ENCODE results near the gene APOL2.

DNA sequence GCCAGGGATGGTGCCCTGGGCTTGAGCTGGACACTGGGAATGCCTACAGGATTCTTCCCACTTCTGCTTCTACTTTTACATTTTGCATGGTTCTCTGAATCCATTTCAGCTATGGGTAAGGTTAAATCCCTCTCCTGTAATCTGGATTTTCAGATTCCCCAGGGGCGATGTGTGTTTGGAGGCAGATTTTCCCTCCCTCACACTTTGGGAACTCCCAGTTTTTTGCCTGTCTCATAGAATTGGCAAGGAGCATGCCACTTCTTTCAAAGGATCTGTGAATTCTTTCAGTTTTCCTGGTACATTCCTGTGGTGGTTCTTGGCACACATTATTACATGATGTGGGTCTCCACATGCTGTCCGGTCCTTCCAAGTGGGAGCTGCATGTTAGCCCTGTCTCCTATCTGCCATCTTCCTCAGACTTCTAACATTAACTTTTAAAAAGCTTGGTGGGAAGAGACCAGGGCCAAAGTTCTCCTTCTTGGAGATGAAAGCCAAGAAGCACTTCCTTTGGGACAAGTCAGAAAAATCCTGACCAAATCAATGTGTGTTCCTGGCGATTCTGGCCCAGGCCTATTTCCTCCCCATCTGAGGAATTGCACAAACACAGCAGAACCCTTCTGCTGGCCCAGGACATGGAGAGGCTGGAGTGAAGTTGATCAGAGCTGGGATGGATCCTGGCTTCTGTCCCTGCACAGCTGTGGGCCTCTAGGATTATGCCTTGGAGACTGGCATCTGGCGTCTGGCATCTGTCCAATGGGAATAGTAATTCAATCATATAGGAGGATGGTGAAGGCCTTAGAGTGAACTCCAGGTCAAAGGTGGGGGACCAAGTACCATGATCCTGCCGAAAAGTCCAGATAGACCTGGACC lies 5.4 kb upstream of the APOL2 start:
- TF ChIP-seq CTCF (conservative IDR thresholded peaks at IDR 0.05; ENCODE audit: low read length) (no peak), EZH2phosphoT487 (IDR thresholded peaks at IDR 0.05; ENCODE audit: borderline replicate concordance, low read depth, low read length) (no peak)
